ENCODE measurements around the gene FOXRED2. TPM values are rescaled to one million over a fixed set of nuclear protein-coding genes. Genes with fewer than 3 reads are reported as not detected.

Gene FOXRED2
- total RNA-seq, 1 experiment from 2014 or later, result 19.9 TPM

- TF ChIP-seq YY1 (IDR thresholded peaks at IDR 0.05; ENCODE audit: extremely low read depth, insufficient replicate concordance, low read depth, low read length), result no peak
Measured at GRCh38 chr22:36472689-36473088, 34.2 kb downstream of the FOXRED2 start (continued).

GRCh38 chr22:36471341-36471821 lies 35.5 kb downstream of the FOXRED2 start:
- DNase-seq (ENCODE audit: low read depth, low spot score), result no peak
- H3K4me2 ChIP-seq (ENCODE audit: low read length), result no peak overlapping the region
- no peak overlapping the region for H3K4me3 ChIP-seq (replicated peaks in 1 of 2; ENCODE audit: low read depth in 1 of 2, low read length in 2 of 2)
- no peak overlapping the region for H3K27ac ChIP-seq (ENCODE audit: low read depth, low read length)
- no peak for TF ChIP-seq SIN3A (IDR thresholded peaks at IDR 0.05; ENCODE audit: low read depth)
- no peak for TF ChIP-seq EZH2phosphoT487 (IDR thresholded peaks at IDR 0.05; ENCODE audit: borderline replicate concordance)
- TF ChIP-seq SP1 (IDR thresholded peaks at IDR 0.05; ENCODE audit: low read depth), result no peak
- TF ChIP-seq, protein P1, sequence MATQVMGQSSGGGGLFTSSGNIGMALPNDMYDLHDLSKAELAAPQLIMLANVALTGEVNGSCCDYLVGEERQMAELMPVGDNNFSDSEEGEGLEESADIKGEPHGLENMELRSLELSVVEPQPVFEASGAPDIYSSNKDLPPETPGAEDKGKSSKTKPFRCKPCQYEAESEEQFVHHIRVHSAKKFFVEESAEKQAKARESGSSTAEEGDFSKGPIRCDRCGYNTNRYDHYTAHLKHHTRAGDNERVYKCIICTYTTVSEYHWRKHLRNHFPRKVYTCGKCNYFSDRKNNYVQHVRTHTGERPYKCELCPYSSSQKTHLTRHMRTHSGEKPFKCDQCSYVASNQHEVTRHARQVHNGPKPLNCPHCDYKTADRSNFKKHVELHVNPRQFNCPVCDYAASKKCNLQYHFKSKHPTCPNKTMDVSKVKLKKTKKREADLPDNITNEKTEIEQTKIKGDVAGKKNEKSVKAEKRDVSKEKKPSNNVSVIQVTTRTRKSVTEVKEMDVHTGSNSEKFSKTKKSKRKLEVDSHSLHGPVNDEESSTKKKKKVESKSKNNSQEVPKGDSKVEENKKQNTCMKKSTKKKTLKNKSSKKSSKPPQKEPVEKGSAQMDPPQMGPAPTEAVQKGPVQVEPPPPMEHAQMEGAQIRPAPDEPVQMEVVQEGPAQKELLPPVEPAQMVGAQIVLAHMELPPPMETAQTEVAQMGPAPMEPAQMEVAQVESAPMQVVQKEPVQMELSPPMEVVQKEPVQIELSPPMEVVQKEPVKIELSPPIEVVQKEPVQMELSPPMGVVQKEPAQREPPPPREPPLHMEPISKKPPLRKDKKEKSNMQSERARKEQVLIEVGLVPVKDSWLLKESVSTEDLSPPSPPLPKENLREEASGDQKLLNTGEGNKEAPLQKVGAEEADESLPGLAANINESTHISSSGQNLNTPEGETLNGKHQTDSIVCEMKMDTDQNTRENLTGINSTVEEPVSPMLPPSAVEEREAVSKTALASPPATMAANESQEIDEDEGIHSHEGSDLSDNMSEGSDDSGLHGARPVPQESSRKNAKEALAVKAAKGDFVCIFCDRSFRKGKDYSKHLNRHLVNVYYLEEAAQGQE (IDR thresholded peaks at IDR 0.05; ENCODE audit: low read depth), result no peak
- TF ChIP-seq FOSL1 (IDR thresholded peaks at IDR 0.05; ENCODE audit: low read depth), result no peak
- no peak for TF ChIP-seq JUND (IDR thresholded peaks at IDR 0.05)
- no peak for TF ChIP-seq YY1 (IDR thresholded peaks at IDR 0.05; ENCODE audit: extremely low read depth, insufficient replicate concordance, low read depth, low read length)
- ATAC-seq, result no peak
- H2AFZ ChIP-seq (ENCODE audit: low read depth, low read length, poor library complexity, severe bottlenecking), result no peak overlapping the region
- no peaks in the 10 kb centered on the region for H3K79me2 ChIP-seq (ENCODE audit: insufficient read depth, low read length)
- H4K20me1 ChIP-seq (ENCODE audit: insufficient read depth), result no peaks in the 10 kb centered on the region
- intact Hi-C loops (cut with micrococcal nuclease), result loop anchor here (5.0 kb wide), 1 partner anchor 99 kb away; no protein-coding TSS in a partner anchor
- H3K9me3 ChIP-seq (ENCODE audit: control insufficient read depth in 1 of 2, insufficient read depth in 1 of 2, low read depth in 1 of 2, low read length in 2 of 2), result no peaks in the 10 kb centered on the region
- no peaks in the 10 kb centered on the region for H3K27me3 ChIP-seq (ENCODE audit: insufficient read depth, low read length)
- ChIA-PET CTCF (interaction anchor here (1.4 to 1.5 kb wide), 3 partner anchors 10 to 187 kb away, joined by 4 to 6 read pairs (median 5); partner anchors contain the start of genes MYH9 and TXN2), RAD21 (ENCODE audit: low non-redundant PET in 1 of 2, low total read pairs in 2 of 2, uncharacterized antibody in 2 of 2, unreplicated experiment in 2 of 2) (interaction anchor here in 1 of 2 experiments (4.2 kb wide), 1 partner anchor 170 kb away, joined by 16 read pairs; no protein-coding TSS in a partner anchor), POLR2A (interaction anchor here (0.7 to 1.5 kb wide), 2 partner anchors 9 to 11 kb away, joined by 4 read pairs; no protein-coding TSS in a partner anchor)
- BruUV-seq (replicated peaks), result no TSS peak
- H3K36me3 ChIP-seq (ENCODE audit: control insufficient read depth in 1 of 2, insufficient read depth in 2 of 2, low read length in 2 of 2), result peaks cover 19 to 20% of the 10 kb centered on the region in 2 experiments
- peaks cover 35 to 41% of the 10 kb centered on the region in 2 experiments for H3K4me1 ChIP-seq (ENCODE audit: control insufficient read depth in 1 of 2, insufficient read depth in 2 of 2, low read length in 2 of 2)
- H3K9ac ChIP-seq (ENCODE audit: low read length), result no peak overlapping the region
- H3K9me2 ChIP-seq (ENCODE audit: insufficient read depth), result no peaks in the 10 kb centered on the region
